Measurements from ENCODE around the gene SMAD1. TPM values are rescaled to one million over a fixed set of nuclear protein-coding genes. Genes with fewer than 3 reads are reported as not detected.

Gene SMAD1
- total RNA-seq, 1 experiment from 2014 or later, result 13.4 TPM

DNA sequence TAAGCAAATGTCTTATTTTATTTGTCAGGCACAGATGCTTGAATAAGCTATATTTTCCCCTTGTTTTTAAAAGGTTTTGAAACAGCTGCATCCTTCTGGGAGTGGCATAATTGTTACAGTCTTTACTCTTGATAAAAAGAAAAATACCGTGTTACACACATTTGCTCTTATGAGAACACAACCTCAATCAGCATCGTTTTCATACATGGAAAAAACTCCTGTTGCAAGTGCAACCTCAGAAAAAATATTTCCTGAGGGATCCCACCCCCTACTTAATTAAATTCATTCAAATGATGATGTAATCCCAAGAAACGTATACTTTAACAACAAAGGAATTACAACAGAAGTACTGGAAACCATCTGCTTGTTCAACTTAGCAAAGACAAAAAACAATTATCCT, 58.6 kb downstream of the SMAD1 start:
- H3K27ac ChIP-seq, result no peak overlapping the region
- no peaks in the 10 kb centered on the region for H3K4me1 ChIP-seq (replicated peaks)
- no peak for DNase-seq (ENCODE audit: low read depth in 1 of 2, low spot score in 2 of 2)
- no peaks in the 10 kb centered on the region for H3K9me3 ChIP-seq (replicated peaks)
- H3K27me3 ChIP-seq (replicated peaks), result no peaks in the 10 kb centered on the region
- no peak overlapping the region for H3K4me3 ChIP-seq
- H3K36me3 ChIP-seq, result no peaks in the 10 kb centered on the region

DNA sequence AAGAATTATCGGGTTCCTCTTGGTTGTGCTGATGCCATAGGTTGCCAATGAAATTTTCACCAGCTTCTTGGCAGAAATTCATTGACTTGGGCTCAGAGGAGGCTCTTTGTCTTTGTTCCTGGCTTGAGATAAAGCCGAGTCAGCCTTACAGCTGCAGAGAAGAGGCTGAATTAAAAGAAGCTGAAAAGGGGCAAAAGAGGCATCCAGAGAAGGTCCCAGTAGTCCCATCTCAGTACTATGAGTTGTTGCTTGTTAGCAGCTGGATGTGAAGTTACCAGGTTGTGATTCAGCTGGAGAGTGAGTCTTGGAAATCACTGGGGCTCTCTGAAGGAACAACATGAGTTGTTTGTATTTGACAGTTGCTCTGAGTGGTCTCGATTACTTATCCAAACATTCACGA, 59.7 kb downstream of the SMAD1 start:
- no peaks in the 10 kb centered on the region for H3K27me3 ChIP-seq (replicated peaks)
- DNase-seq (ENCODE audit: low read depth in 1 of 2, low spot score in 2 of 2), result no peak
- H3K4me1 ChIP-seq (replicated peaks), result peaks cover 8% of the 10 kb centered on the region
- no peaks in the 10 kb centered on the region for H3K36me3 ChIP-seq
- no peak overlapping the region for H3K4me3 ChIP-seq
- no peaks in the 10 kb centered on the region for H3K9me3 ChIP-seq (replicated peaks)
- H3K27ac ChIP-seq, result no peak overlapping the region

DNA sequence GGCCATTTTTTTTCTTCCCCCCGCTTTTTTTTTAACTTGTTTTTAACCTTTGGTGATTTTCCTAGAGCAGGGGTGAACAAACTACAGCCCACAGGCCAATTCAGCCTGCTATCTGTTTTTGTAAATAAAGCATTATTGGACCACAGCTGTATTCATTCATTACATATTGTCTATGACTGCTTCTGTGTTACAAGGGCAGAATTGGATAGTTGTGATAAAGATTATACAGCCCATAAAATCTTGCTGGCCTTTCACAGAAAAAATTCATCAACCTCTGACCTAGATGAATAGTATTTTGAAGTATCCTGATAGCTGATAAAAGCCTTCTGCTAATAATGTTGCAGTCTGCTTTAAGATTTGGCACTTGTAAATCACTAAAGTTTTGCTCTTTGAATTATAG, 63.4 kb downstream of the SMAD1 start:
- Histone ChIP-seq H3K9me3 (replicated peaks) (no peaks in the 10 kb centered on the region), H3K27ac (no peak overlapping the region)
- no peak for DNase-seq (ENCODE audit: low read depth in 1 of 2, low spot score in 2 of 2)

DNA sequence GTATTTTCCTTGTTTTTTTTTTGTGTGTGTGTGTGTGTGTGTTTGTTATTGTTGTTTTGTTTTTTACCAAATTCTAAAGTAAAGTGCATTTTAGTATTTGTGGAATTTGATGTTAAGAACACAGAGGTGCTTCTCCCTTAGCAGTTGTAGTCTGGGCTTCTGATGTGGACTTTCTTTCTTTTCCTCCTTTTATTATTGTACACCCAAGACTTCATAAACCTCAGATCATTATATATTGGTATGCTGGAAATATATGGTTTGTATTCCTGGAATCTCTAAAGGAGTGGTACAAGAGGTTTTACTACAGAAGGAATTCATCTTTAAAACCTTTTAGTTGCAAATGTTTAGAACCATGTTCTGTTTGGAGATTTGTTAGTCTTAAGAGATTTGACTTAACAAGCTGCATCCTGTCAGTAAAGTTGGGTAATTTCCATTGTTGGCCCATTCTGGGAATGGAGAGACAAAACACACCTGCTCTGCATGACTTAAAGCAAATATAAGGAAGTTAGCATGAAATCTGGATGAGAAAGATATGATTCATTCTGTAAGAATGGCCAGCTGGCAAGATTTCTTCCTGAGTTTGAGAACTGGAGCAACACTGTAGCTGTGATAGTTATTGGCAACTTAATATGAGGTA, 64.0 kb downstream of the SMAD1 start:
- no peaks in the 10 kb centered on the region for H3K9me3 ChIP-seq (replicated peaks)
- H3K36me3 ChIP-seq, result no peaks in the 10 kb centered on the region; the same call in 1 of the 2 replicates
- no peak overlapping the region for H3K4me3 ChIP-seq
- H3K27me3 ChIP-seq (replicated peaks), result no peaks in the 10 kb centered on the region
- H3K4me1 ChIP-seq (replicated peaks), result peaks cover 8% of the 10 kb centered on the region
- DNase-seq (ENCODE audit: low read depth in 1 of 2, low spot score in 2 of 2), result peak in 1 of 2 experiments; percentile 21
- no peak overlapping the region for H3K27ac ChIP-seq

More for the DNA sequence above, 63.4 kb downstream of the SMAD1 start:
- Histone ChIP-seq H3K4me3 (no peak overlapping the region), H3K36me3 (no peaks in the 10 kb centered on the region; the same call in 1 of the 2 replicates), H3K4me1 (replicated peaks) (peaks cover 8% of the 10 kb centered on the region), H3K27me3 (replicated peaks) (no peaks in the 10 kb centered on the region)

DNA sequence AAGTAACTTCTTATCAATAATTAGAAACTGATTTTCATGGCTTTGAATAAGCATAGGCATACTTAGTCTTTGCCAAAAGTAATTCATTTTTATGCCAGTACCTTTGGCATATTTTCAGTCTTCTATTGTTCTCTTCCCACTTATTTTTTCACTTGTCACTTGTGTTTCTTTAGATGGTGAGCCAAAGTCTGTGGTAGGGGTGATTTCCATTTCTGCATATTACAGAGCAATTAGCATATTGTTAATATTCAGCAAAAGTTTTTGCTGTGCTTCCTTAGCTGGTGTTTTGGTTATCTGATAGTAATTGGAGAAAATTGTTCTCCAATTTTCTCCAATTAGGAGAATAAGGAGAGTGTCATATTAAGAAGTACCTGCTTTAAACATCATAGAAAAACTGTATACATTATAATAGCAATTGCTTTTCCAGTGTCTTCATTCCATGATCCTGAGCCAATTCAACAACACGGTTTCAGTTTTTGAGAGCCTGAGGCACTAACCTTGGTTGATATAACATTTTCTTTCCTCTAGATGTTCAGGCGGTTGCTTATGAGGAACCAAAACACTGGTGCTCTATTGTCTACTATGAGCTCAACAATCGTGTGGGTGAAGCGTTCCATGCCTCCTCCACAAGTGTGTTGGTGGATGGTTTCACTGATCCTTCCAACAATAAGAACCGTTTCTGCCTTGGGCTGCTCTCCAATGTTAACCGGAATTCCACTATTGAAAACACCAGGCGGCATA, 64.7 kb downstream of the SMAD1 start:
- Histone ChIP-seq H3K36me3 (no peaks in the 10 kb centered on the region; the same call in 1 of the 2 replicates), H3K27me3 (replicated peaks) (no peaks in the 10 kb centered on the region), H3K4me1 (replicated peaks) (peaks cover 8% of the 10 kb centered on the region), H3K4me3 (no peak overlapping the region), H3K9me3 (replicated peaks) (no peaks in the 10 kb centered on the region), H3K27ac (no peak overlapping the region)
- no peak for DNase-seq (ENCODE audit: low read depth in 1 of 2, low spot score in 2 of 2)

DNA sequence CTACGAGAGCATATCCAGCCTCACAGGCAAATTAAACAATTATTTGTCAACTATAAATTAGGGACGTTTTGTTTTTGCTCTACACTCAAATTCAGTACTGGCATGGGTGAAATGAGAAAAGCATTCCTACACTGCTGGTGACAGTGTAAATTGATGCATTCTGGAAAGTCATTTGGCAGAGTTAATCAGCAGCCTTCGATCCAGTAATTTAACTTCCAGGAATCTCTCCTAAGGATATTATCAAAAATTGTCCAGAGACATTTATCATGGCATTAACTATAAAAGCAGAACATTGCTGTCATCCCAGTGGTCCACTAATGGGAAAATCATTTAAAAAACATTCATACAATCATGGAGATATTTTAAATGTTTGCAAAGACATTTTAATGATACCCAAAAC, 70.0 kb downstream of the SMAD1 start:
- Histone ChIP-seq H3K9me3 (replicated peaks) (no peaks in the 10 kb centered on the region), H3K27me3 (replicated peaks) (no peaks in the 10 kb centered on the region), H3K4me3 (no peak overlapping the region), H3K36me3 (no peaks in the 10 kb centered on the region; the same call in 1 of the 2 replicates), H3K27ac (no peak overlapping the region), H3K4me1 (replicated peaks) (no peaks in the 10 kb centered on the region)
- DNase-seq (ENCODE audit: low read depth in 1 of 2, low spot score in 2 of 2), result no peak

DNA sequence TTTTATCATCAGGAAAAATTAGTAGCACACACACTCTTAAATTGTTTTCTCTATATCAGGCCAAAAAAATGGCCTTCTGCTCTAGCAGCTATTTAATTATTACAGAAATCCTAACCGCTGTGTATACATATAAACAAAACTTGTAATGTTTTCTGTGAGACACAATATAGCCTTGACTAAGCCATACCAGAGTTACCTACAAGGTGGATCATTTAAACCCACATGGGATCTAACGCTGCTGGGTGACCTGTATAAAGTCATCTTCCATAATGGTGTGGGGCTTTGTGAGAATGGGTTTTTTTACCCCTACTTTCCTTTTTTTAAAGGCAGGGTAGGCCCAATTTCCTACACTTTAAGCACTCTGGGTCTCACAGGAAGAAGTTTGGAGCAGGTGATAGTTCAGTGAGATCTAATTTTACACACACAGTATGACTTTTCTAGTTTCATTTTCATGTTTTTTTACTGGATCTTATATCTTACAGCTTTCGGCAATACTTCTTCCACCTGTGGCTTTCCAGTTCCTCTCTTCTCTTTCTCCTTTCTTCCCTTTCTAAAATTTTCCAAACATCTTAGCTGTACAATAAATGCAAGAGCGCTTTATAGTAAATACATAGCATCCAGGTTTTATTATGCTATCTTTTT, 70.6 kb downstream of the SMAD1 start:
- H3K27ac ChIP-seq, result no peak overlapping the region
- DNase-seq (ENCODE audit: low read depth in 1 of 2, low spot score in 2 of 2), result no peak
- H3K36me3 ChIP-seq, result no peaks in the 10 kb centered on the region
- no peaks in the 10 kb centered on the region for H3K9me3 ChIP-seq (replicated peaks)
- no peak overlapping the region for H3K4me3 ChIP-seq
- no peaks in the 10 kb centered on the region for H3K4me1 ChIP-seq (replicated peaks)
- H3K27me3 ChIP-seq (replicated peaks), result no peaks in the 10 kb centered on the region

DNA sequence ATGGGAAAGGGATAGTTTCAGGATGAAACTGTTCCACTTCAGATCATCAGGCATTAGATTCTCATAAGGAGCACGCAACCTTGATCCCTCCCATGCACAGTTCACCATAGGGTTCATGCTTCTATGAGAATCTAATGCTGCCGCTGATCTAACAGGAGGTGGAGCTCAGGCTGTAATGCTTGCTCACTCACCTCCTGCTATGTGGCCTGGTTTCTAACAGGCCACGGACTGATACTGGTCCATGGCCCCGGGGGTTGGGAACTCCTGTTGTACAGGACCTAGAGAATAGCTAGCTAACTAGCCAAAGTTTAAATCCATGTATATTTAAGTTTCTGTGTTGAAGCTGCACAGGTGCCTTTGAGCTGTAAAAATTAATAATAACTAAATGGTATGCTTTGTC, 71.7 kb downstream of the SMAD1 start:
- H3K36me3 ChIP-seq, result no peaks in the 10 kb centered on the region
- DNase-seq (ENCODE audit: low read depth in 1 of 2, low spot score in 2 of 2), result no peak
- H3K4me1 ChIP-seq (replicated peaks), result no peaks in the 10 kb centered on the region
- no peaks in the 10 kb centered on the region for H3K27me3 ChIP-seq (replicated peaks)
- H3K9me3 ChIP-seq (replicated peaks), result no peaks in the 10 kb centered on the region
- H3K27ac ChIP-seq, result no peak overlapping the region
- H3K4me3 ChIP-seq, result no peak overlapping the region

DNA sequence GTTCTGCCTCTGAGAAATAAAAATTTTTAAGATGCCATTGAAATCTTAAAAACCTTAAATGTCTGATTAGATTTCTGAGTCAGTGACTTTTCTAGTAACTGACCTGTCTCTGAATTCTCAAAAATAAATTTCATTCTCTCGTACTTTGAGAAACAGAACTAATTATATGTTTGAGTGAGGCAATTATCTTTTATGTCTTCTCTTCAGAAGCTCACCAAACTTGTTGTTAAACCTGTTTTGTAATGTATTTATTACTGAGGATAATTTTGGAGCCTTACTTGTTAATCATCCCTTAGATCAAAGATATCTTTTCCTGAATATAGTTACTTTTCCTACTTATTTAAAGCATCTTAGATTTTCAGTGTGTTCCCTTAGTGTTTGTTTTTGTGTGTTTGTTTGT, 73.0 kb downstream of the SMAD1 start:
- H3K27ac ChIP-seq, result no peak overlapping the region
- no peak for DNase-seq (ENCODE audit: low read depth in 1 of 2, low spot score in 2 of 2)
- no peaks in the 10 kb centered on the region for H3K4me1 ChIP-seq (replicated peaks)
- H3K9me3 ChIP-seq (replicated peaks), result no peaks in the 10 kb centered on the region
- no peak overlapping the region for H3K4me3 ChIP-seq
- H3K27me3 ChIP-seq (replicated peaks), result no peaks in the 10 kb centered on the region
- no peaks in the 10 kb centered on the region for H3K36me3 ChIP-seq

DNA sequence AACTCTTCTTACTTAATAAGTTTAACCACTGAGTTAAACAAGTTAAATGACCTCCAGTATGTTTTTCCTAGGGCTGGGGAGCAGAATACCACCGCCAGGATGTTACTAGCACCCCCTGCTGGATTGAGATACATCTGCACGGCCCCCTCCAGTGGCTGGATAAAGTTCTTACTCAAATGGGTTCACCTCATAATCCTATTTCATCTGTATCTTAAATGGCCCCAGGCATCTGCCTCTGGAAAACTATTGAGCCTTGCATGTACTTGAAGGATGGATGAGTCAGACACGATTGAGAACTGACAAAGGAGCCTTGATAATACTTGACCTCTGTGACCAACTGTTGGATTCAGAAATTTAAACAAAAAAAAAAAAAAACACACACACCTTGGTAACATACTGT, 76.1 kb downstream of the SMAD1 start:
- H3K27me3 ChIP-seq (replicated peaks), result no peaks in the 10 kb centered on the region
- peak; percentile 49 to 55 for DNase-seq (ENCODE audit: low read depth in 1 of 2, low spot score in 2 of 2)
- H3K9me3 ChIP-seq (replicated peaks), result no peaks in the 10 kb centered on the region

DNA sequence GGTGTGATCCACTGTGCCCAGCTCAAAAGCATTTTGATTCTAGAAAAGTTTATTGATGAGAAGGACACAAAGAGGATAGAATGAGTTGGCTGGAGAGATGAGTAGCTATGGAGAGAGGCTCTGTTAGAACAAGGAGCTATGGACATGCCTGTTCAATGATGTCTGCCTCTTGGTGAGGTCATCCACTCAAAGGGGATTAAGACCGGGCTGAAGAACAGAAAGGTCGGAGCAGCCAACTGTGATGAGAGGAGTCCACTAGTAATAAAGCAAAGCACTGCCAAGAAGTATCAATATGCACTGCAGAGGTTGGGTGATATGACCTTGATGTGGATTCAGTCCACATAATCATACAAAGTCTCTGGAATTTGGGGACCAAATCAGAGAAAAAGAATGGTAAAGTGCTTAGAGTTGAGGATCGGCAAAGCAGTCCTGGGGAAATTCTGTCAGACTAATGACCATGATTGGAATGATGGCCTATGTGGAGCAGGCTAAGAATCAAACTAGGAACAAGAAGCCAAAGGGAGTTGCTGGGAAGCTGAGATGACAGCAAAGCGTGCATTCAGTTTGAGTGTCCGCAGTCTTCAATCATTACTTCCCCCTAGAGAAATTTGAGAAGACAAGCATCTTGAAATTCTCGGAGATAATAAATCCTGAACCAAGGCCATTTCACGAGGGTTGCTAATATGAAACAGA, 81.8 kb downstream of the SMAD1 start:
- H3K36me3 ChIP-seq, result no peaks in the 10 kb centered on the region
- H3K27ac ChIP-seq, result no peak overlapping the region
- DNase-seq (ENCODE audit: low read depth in 1 of 2, low spot score in 2 of 2), result no peak
- no peaks in the 10 kb centered on the region for H3K4me1 ChIP-seq (replicated peaks)
- H3K4me3 ChIP-seq, result no peak overlapping the region
- no peaks in the 10 kb centered on the region for H3K27me3 ChIP-seq (replicated peaks)
- H3K9me3 ChIP-seq (replicated peaks), result 0 out of 2 replicates have a peak, but pooled peaks cover 2% of the 10 kb centered on the region

More for the DNA sequence above, 76.1 kb downstream of the SMAD1 start:
- no peak overlapping the region for H3K27ac ChIP-seq
- no peak overlapping the region for H3K4me3 ChIP-seq
- H3K4me1 ChIP-seq (replicated peaks), result no peaks in the 10 kb centered on the region
- no peaks in the 10 kb centered on the region for H3K36me3 ChIP-seq

DNA sequence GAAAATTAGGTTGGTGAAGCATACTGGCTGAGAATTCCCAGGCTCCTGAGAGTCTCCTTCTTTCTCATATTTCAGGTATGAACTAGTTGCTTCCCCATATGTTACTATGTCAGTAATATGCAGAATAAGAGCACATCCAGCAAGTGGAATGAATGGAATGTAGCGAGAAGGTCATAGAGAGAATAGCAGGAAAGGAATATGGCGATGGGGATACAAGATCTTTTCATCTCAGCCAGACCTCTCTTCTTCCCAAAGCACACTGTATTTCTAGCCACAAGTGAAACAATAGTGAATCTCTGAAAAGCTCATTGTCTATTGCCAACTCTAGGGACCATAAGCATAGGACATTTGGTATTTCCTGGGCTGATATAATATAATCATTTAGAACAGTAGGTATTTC, 82.9 kb downstream of the SMAD1 start:
- no peaks in the 10 kb centered on the region for H3K36me3 ChIP-seq
- H3K27me3 ChIP-seq (replicated peaks), result no peaks in the 10 kb centered on the region
- no peak overlapping the region for H3K4me3 ChIP-seq
- no peak overlapping the region for H3K27ac ChIP-seq
- H3K4me1 ChIP-seq (replicated peaks), result no peaks in the 10 kb centered on the region
- H3K9me3 ChIP-seq (replicated peaks), result 0 out of 2 replicates have a peak, but pooled peaks cover 2% of the 10 kb centered on the region
- DNase-seq (ENCODE audit: low read depth in 1 of 2, low spot score in 2 of 2), result no peak

DNA sequence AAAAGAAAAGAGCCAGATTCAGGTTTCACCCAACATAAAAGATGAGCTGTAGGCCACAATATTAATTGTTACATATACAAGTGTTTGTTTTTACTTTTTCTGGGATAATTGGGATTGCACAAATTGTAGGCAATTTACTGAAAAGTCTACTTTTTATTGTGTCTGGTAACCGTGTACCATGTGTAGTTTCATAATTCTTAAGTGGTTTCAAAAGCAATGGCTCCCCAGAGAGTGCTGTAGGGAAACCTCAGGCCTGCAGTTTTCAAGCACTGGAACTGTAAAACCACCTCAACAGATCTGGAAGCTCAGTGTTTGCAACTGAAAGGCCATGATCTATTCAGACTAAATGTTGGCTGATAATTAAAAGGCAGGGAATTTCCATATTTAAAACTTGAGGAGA, 83.7 kb downstream of the SMAD1 start:
- no peak overlapping the region for H3K4me3 ChIP-seq
- H3K27ac ChIP-seq, result no peak overlapping the region
- DNase-seq (ENCODE audit: low read depth in 1 of 2, low spot score in 2 of 2), result no peak
- no peaks in the 10 kb centered on the region; the same call in 1 of the 2 replicates for H3K27me3 ChIP-seq (replicated peaks)
- 0 out of 2 replicates have a peak, but pooled peaks cover 2% of the 10 kb centered on the region for H3K9me3 ChIP-seq (replicated peaks)
- no peaks in the 10 kb centered on the region for H3K4me1 ChIP-seq (replicated peaks)
- no peaks in the 10 kb centered on the region for H3K36me3 ChIP-seq

Data from SJSA1 (cell line).